Mammary epithelial cell (primary cell): ENCODE measurements around the gene CHD5.

Experiments used
- EZH2 ChIP-seq: IDR thresholded peaks from 2 replicates; pipeline ENCODE4 v1.6.1; 2012; ENCODE audit warnings: low read length, inconsistent platforms, borderline replicate concordance
- TF ChIP-seq, protein P1 (sequence below), 2 donors: IDR thresholded peaks in 1 of 2; conservative IDR thresholded peaks in 1 of 2; 2 replicates each; pipeline ENCODE4 v1.5.1; 2011 to 2012; ENCODE audit warnings: inconsistent platforms in 2 of 2, low read length in 2 of 2, mild to moderate bottlenecking in 2 of 2, control low read depth in 1 of 2, low read depth in 1 of 2; ENCODE audit not compliant: insufficient read depth in 1 of 2; ENCODE audit errors: extremely low read depth in 1 of 2

DNA sequence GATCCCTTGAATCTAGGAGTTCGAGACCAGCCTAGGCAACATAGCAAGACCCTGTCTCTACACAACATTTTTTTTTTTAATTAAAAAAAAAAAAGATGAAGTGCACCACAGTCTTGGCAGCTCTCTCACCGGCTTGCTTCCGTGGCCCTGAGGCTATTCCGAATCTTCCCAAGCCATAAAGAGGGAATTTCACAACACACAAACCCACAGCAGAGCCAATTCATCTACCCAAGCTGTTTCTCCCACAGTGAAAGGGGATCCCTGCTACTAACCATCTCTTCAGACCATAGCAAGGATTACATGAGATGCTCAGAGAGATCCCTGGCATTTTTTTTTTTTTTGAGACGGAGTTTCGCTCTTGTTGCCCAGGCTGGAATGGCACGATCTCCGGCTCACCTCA lies 8.3 kb upstream of the CHD5 start:
- TF ChIP-seq, protein P1, sequence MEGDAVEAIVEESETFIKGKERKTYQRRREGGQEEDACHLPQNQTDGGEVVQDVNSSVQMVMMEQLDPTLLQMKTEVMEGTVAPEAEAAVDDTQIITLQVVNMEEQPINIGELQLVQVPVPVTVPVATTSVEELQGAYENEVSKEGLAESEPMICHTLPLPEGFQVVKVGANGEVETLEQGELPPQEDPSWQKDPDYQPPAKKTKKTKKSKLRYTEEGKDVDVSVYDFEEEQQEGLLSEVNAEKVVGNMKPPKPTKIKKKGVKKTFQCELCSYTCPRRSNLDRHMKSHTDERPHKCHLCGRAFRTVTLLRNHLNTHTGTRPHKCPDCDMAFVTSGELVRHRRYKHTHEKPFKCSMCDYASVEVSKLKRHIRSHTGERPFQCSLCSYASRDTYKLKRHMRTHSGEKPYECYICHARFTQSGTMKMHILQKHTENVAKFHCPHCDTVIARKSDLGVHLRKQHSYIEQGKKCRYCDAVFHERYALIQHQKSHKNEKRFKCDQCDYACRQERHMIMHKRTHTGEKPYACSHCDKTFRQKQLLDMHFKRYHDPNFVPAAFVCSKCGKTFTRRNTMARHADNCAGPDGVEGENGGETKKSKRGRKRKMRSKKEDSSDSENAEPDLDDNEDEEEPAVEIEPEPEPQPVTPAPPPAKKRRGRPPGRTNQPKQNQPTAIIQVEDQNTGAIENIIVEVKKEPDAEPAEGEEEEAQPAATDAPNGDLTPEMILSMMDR (conservative IDR thresholded peaks at IDR 0.05 in 1 of 2, IDR thresholded peaks at IDR 0.05 in 1 of 2; ENCODE audit: extremely low read depth in 1 of 2, insufficient read depth in 1 of 2, low read depth in 1 of 2, low read length in 2 of 2) = no peak
- TF ChIP-seq EZH2 = no peak
